NCI-H748 treated with DMSO at 0.1 percent for 48 hours (cell line): ENCODE results near the gene POLR3A.
"Not testable (repeated sequence)": the region's sequence is repeated elsewhere in the genome, so short reads cannot be mapped to it uniquely, and the experiment has no call there.

Experiments
- DNase-seq: peaks from one replicate; lab custom pipeline; 2025; lab: John Stamatoyannopoulos, UW

Gene POLR3A

DNA sequence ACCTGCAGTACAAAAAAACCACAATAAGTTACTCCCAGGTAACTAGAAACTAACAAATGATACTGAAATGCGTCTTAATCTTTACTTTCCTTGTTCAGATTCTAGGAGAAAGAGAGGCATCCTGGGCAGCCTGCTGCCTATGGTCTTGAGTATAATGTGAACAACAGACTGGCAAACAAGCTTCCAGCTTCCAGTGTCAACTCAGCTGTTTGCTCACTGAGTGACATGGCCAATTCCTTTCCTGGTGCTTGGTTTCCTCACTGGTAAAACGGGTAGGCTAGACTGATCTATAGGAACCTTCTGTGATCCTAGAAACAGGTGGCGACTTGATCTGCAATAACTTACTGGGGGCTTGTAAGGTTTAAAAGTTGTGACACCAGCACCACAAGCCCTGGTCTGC, 10.1 kb downstream of the POLR3A start:
- DNase-seq = no peak

DNA sequence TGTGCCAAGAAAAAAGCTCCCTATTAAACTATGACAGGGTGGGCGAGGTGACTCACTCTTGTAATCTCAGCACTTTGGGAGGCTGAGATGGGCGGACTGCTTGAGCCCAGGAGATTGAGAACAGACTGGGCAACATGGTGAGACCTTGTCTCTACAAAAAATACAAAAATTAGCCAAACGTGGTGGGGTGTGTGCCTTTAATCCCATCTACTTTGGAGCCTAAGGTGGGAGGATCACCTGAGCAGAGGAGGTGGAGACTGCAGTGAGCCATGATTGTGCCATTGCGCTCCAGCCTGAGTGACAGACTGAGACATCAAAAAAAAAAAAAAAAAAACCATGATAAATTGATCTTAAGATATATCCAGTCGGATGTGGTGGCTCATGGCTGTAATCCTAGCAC, 11.5 kb downstream of the POLR3A start:
- DNase-seq = no peak

GRCh38 chr10:78015546-78015945, 13.8 kb downstream of the POLR3A start:
- no peak for DNase-seq

DNA sequence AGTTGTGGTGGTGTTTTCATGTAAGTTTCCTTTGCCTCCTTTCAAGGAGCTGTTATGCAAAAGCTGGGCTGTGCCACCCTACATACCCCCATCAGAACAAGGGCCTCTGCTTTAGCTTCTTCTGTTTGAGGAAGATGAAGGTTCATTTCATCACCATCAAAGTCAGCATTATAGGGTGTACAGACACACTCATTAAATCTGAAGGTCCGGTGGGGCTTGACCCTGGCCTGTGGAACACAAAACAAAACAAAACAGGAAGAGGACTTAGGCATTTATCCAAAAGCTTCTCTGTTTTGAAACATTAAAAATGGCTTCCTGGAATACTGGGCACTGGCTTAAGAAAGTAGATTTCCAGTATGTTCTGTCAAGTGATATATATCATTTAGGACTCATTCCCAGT, 15.8 kb downstream of the POLR3A start:
- no peak for DNase-seq

DNA sequence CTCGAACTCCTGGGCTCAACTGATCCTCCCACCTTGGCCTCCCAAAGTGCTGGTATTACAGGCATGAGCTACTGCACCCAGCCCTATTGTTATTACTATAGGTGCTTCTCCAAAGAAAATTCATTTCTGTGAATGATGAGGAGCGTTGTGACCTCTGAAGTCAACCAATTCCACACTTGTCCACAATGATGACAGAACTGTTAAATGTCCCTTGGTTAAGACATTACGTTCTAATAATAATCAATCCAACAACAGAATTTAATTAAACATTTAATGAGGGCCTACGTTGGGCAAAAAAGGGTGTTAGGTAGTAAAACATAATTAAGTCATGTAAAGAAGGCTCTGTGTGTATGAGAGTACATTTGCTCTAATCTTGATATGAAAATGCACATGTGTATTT, 18.2 kb downstream of the POLR3A start:
- DNase-seq = no peak

DNA sequence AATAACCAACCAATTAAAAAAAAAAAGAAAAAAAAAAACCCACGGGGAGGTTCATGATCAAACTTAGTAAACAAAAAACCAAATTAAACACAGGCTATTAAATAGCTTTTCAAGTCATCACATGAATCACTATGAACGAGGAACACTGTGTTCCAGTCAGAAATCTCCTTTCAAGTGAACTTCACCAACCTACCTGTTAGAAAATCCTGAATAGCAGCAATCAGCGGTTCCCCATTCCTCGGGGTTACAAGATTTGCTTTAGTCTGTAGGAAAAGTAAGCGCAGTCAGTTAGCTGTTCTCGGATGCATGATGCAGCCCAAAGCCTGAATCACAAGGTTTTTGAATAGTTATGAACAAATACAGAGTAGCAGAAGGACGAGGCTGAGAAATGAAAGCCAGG, 19.0 kb downstream of the POLR3A start:
- DNase-seq = no peak

DNA sequence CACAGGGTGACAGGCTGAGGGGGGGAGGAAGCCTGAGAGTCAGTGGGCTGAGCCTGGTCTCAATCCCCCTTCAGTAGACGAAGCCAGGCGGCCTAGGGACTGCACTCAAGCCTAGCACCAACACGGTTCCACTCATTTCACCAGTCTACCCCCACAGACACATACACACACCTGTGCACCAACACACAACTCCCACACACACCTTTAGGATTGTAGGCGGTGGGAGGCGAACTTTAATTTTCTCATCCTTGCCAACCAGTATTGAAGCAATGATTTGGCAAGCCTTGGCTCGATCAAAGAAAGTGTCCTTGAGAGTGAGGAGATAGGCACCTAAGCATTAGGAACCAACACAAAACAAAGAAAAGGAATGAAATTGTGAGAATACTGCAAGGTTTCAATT, 19.7 kb downstream of the POLR3A start:
- DNase-seq = no peak

- DNase-seq = no peak
Measured at GRCh38 chr10:78007172-78007571, 22.1 kb downstream of the POLR3A start.

GRCh38 chr10:78004215-78005026, 24.9 kb downstream of the POLR3A start:
- DNase-seq = no peak

DNA sequence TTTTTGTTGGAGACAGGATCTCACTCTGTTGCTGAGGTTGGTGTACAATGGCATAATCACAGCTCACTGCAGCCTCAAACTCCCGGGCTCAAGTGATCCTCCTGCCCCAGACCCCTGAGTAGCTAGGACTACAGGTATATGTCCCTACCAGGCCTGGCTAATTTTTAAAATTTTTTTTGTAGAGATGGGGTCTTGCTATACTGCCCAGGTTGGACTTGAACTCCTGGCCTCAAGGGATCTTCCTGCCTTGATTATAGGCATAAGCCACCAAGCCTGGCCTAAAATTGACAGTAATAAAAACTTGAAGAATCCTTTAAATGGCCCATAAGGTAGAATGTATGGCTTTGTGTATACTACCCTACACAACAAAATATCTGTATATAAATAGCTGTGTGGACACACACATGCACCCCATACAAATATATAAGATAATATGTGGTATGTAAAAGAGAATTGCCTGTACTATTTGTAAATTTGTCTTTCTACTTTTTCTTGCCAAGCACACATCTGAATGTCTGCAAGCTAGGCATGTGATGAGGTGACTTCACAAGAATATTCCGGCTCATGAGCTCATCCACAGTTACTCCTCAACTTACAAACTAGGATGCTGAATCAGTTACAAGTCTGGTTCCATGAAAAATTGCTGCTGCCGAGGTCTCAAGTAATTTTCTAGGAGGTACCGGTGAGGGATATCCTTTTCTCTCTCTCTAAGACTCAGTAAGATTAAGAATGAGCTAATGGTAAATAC, 26.6 kb downstream of the POLR3A start:
- DNase-seq = no peak

- DNase-seq = no peak
Measured at GRCh38 chr10:78000956-78001472, 28.3 kb downstream of the POLR3A start.

DNA sequence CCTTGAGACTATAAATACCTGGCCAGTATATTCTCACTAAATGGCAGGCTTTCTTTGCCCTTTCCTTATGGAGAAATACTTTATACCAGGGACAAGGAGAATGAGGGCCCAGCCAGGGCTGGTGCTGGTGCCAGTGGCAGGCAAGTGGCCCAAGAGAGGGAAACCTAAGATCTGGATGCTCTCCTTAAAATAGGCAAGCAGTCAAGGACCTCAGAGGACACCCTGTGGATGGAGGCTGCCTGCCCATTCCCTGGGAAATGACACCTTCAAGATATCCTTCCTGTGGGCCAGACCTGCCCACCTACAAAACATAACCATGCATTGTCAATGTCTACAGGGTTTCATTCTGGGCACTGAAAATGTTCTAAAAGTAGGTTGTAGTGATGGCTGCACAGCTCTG, 29.1 kb downstream of the POLR3A start:
- DNase-seq = no peak

DNA sequence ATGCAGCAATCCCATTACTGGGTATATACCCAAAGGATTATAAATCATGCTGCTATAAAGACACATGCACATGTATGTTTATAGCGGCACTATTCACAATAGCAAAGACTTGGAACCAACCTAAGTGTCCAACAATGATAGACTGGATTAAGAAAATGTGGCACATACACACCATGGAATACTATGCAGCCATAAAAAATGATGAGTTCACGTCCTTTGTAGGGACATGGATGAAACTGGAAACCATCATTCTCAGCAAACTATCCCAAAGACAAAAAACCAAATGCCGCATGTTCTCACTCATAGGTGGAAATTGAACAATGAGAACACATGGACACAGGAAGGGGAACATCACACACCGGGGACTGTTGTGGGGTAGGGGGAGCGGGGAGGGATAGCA, 30.5 kb downstream of the POLR3A start:
- not testable (repeated sequence) for DNase-seq

DNA sequence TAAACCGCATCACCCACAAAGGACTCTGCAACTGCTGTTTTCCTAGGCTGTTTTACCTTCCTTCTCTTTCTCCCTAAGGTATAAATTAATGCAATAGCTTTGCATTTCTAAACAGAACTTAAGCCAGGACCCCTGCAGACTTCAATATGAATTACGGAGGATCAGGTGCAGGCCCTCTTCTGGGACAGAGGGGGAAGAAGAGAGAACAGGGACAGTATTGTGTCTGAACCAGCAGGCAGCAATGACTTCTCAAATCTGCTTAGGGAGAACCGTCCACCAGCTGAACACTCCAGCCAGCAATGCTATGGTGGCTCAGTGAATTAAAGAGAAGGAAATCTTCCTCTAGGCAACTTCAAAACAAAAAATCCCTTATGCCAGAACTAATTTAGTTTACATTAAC, 35.7 kb downstream of the POLR3A start:
- DNase-seq = no peak

GRCh38 chr10:77989081-77989724, 40.1 kb downstream of the POLR3A start:
- DNase-seq = no peak

DNA sequence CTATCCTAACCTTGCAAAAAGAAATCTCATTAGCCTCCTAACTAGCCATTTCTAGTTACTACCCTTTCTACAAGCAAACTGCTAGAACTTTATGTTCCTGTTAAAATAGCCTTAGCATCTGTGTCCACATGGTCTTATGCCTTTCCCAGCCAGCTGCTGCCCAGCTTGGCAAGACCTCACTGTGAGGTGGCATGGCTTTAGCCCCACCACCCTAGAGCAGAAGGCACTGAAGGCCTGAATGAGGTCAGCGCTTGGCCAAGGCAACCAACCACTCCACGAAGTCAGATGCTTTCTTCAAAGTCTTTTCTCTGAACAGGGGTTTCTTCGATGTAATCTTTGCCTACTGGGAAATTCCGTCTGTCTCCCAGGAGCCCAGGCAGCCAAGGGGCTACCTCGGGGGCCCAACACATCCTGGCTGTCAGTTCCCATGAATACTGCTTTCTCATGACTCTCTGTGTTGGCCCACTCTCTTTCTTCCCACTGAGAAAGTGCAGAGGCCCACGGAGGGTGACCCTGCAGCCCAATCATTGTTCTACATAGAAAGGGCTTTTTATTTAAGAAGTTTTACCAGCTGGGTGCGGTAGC, 41.6 kb downstream of the POLR3A start:
- DNase-seq = no peak

GRCh38 chr10:77984986-77985385, 44.3 kb downstream of the POLR3A start:
- DNase-seq = no peak

- no peak for DNase-seq
Measured at GRCh38 chr10:77983384-77984341, 45.7 kb downstream of the POLR3A start.

- DNase-seq = no peak
Measured at GRCh38 chr10:77981281-77981680, 48.0 kb downstream of the POLR3A start.

GRCh38 chr10:77979221-77979620, 50.1 kb downstream of the POLR3A start:
- no peak for DNase-seq

DNA sequence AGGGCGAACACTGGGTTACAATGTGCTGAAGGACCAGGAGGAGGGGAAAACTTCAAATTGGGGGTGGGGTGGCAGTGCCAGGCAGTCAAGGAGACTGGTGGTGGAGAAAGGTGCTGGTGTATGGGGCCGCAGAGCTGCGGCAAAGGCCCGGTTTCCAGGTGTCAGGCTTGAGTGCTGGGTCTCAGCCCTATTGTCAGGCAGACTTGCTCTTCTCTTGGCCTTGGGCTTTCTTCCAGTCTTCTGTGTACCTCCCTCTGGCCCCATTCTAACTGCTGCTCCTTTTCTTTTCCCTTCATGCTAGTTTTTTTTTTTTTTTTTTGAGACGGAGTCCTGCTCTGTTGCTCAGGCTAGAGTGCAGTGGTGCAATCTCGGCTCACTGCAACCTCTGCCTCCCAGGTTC, 51.0 kb downstream of the POLR3A start:
- DNase-seq = no peak
